GM12891 (cell line): Measurements from ENCODE around the gene CHURC1.
"Not testable (repeated sequence)": the region's sequence is repeated elsewhere in the genome, so short reads cannot be mapped to it uniquely, and the experiment has no call there.

Experiments
- DNase-seq: peaks from one replicate; pipeline ENCODE4 v3.0.0; 2011; ENCODE audit warnings: low spot score; ENCODE audit not compliant: insufficient read length
- FAIRE-seq: peaks from 2 replicates; lab custom pipeline; 2011; peaks lifted over from hg19 to GRCh38; lab: Jason Lieb, UNC
- PAX5 ChIP-seq: IDR thresholded peaks from 2 replicates; pipeline ENCODE4 v1.6.1; 2011; ENCODE audit warnings: low read length, moderate library complexity, mild to moderate bottlenecking; ENCODE audit not compliant: insufficient read depth, severe bottlenecking
- POLR2A ChIP-seq: IDR thresholded peaks from 2 replicates; pipeline ENCODE4 v1.6.1; 2011; ENCODE audit warnings: low read depth, low read length, control low read depth
- POLR2AphosphoS5 ChIP-seq: IDR thresholded peaks from 2 replicates; pipeline ENCODE4 v1.6.1; 2011; ENCODE audit warnings: low read depth, low read length, control low read depth
- POU2F2 ChIP-seq: IDR thresholded peaks from 2 replicates; pipeline ENCODE4 v1.6.1; 2011; ENCODE audit warnings: low read depth, mild to moderate bottlenecking, control low read depth, low read length, moderate library complexity
- SPI1 ChIP-seq: IDR thresholded peaks from 2 replicates; pipeline ENCODE4 v1.6.1; 2011; ENCODE audit warnings: low read depth, low read length, control low read depth
- TAF1 ChIP-seq: IDR thresholded peaks from 2 replicates; pipeline ENCODE4 v1.6.1; 2011; ENCODE audit warnings: low read depth, low read length, control low read depth

CHURC1 gene

DNA sequence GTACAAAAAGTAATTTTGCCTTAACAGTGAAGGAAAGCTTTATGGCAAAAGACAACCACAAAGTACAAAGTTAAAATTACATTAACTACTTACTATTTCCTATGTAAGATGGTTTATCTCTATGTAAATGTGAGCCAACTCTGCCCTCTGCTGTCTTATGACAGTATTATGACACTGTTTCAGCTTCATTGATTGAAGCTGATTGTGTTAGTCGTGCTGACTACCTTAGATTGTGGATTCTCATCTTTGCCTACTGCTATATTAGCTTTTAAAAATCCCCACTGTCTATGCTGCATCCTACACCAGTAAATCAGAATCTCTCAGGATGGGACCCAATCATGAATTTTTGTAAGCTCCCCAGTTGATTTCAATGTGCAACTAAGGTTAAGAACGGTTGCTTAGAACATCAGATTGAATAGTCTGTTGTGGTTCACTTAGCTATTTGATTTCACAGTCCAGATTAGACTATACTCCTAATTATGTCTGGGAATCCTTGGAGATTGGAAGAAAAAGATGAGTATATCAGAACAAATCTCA is 22.3 kb upstream of the CHURC1 start:
- TF ChIP-seq SPI1 (no peak), PAX5 (no peak), POLR2AphosphoS5 (no peak), TAF1 (no peak), POU2F2 (no peak), POLR2A (no peak)
- DNase-seq (no peak), FAIRE-seq (peak; percentile 96)

DNA sequence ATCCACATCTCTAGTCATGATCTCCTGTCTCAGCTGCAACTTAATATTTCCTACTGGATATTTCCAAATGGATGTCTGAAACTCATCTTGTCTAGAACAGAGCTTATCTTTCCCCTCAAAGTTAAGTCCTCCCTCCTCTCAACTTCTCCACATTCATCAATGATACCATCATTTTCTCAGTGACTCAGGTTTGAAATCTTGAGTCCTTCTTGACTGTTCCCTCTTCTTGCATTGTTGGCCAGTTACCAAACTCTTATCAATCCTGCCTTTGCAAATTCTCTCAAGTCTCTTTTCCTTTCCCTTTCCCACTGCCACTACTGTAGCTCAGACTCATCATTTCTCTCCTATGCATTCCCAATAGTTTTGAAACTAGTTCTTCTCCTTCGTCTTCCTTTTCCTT is 14.3 kb upstream of the CHURC1 start:
- FAIRE-seq = no peak
- no peak for DNase-seq
- TF ChIP-seq POLR2A = no peak
- TF ChIP-seq SPI1 = no peak
- TF ChIP-seq PAX5 = no peak
- no peak for TF ChIP-seq POU2F2
- no peak for TF ChIP-seq TAF1
- no peak for TF ChIP-seq POLR2AphosphoS5

DNA sequence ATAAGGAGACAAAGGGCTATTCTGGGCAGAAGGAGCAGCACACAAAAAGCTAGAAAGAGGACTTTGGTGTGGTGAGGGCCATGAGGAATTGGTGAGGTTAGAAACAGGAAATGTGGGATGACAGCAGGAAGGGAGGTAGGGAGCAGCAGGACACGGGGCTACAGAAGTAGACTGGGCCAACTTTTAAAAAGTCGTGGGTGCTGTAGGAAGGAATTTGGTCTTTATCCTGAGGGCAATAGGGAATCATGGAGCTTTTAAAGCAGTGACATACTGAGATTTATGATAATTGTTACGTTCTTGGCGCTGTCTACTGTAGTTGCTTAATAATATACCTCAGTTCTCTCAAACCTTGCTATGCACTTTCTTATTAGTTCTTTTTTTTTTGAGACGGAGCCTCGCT is 8.2 kb upstream of the CHURC1 start:
- TF ChIP-seq POLR2AphosphoS5 (no peak), SPI1 (no peak), POLR2A (no peak), TAF1 (no peak), POU2F2 (no peak), PAX5 (no peak)
- FAIRE-seq (no peak), DNase-seq (no peak)

DNA sequence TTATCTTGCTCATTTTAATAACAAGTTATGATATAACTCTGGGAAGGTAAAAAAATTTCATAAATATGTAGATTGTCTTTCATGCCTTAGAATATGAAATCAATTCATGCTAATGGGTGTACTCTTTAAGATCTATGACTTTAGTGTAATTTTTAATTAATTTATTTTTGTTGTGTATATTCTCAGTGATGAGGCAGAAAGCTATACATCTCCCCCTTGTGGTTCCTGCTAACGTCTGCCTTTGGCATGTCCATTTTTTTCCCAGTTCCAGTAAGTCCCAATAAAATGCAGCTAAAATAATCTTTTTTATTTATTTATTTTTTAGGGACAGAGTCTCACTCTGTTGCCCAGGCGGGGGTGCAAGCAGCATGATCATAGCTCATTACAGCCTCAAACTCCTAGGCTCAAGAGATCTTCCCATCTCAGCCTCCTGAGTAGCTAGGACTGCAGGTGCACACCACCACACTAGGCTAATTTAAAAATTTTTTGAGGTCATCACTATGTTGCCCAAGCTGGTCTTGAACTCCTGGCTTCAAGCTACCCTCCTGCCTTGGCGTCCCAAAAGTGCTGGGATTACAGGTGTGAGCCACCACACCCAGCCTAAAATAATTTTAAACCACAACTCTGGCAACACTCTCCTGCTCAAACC is 3.3 kb upstream of the CHURC1 start:
- FAIRE-seq = no peak
- TF ChIP-seq PAX5 (no peak), POLR2AphosphoS5 (no peak), POU2F2 (no peak), SPI1 (no peak), POLR2A (no peak)
- no peak for DNase-seq

DNA sequence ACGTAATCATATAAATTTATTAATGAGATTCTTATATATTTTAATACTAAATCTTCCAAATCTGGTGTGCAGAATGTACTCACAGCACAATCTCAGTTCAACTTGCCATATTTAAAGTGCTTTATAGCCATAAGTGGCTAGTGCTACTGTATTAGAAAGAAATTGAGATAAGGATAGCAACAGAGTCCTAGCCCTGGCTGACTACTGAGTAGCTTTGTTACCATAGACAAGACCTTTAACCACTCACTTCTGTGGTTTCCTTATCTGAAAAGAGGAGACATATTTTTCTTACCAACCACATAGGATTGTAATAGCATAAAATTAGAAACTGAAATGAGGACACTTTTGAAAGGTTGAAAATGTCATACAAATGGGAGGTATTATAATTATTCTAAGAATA is 2.0 kb upstream of the CHURC1 start:
- no peak for FAIRE-seq
- no peak for TF ChIP-seq SPI1
- no peak for TF ChIP-seq POU2F2
- no peak for TF ChIP-seq PAX5
- no peak for TF ChIP-seq TAF1
- TF ChIP-seq POLR2A = no peak
- no peak for TF ChIP-seq POLR2AphosphoS5
- no peak for DNase-seq

DNA sequence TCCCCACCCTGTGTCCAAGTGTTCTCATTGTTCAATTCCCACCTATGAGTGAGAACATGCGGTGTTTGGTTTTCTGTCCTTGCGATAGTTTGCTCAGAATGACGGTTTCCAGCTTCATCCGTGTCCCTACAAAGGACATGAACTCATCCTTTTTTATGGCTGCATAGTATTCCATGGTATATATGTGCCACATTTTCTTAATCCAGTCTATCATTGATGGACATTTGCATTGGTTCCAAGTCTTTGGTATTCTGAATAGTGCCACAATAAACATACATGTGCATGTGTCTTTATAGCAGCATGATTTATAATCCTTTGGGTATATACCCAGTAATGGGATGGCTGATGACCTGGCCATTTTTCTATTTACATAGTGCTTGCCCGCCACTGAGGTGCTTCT is 778 bp upstream of the CHURC1 start:
- not testable (repeated sequence) for DNase-seq

DNA sequence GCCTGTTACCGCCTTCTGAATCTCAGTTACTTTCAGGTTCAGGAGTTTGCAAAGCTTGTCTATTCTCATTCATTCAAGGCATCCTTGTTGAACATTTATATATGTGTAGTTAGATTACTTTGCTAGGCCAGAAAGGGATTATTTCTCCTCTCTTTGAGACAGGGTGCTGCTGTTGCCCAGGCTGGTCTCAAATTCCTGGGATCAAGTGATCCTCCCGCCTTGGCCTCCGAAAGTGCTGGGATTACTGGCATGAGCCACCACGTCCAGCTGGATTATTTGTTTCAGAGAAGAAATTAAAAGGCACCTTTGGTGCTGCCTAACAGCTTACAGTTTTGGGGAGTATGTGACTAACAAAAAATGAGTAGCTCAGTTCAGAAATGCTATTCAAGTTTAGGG is 772 bp downstream of the CHURC1 start:
- DNase-seq (no peak), FAIRE-seq (no peak)
- no peak for TF ChIP-seq POU2F2
- TF ChIP-seq SPI1 = no peak
- TF ChIP-seq POLR2A = no peak
- no peak for TF ChIP-seq POLR2AphosphoS5
- TF ChIP-seq TAF1 = no peak
- TF ChIP-seq PAX5 = no peak

More for the DNA sequence above, 778 bp upstream of the CHURC1 start:
- FAIRE-seq = not testable (repeated sequence)

DNA sequence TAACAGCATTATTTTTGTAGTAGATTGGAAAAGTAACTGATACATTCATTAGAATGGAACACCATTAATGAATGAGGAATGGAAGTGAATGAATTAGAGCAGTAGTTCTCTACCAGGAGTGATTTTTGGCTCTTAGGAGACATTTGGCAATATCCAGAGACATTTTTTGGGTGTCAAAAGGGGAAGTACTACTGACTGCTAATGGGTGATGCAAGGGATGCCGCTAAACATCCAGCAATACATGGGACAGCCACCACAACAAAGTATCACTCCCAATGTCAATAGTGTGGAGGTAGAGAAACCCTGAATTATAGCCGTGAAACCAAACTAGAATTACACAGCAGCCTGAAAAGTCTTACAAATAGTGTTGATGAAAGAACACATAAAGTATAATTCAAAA is 1.5 kb downstream of the CHURC1 start:
- DNase-seq (no peak), FAIRE-seq (peak; percentile 45)
- TF ChIP-seq POLR2A = no peak
- TF ChIP-seq SPI1 = 0 out of 2 replicates have a peak, but pooled peaks have one; percentile 19

DNA sequence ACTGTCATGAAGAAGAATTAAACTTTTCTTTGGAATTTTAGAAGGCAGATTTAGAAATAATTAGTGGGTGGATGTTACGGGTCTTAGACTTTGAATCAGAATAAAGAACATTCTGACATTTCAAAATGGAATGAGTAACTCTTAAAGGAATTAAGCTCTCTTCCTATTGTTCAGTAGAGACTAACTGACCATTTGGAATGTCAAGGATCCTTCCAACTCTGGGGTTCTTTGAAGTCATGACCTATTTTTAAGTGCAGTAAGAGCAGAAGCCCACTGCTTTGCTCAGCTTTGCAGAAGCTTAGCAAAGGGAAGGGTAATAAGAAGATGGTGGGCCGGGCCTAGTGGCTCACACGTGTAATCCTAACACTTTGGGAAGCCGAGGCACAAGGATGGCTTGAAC is 4.0 kb downstream of the CHURC1 start:
- TF ChIP-seq PAX5 (no peak), POU2F2 (no peak), TAF1 (no peak), POLR2AphosphoS5 (no peak), SPI1 (no peak), POLR2A (no peak)
- DNase-seq (no peak), FAIRE-seq (no peak)

DNA sequence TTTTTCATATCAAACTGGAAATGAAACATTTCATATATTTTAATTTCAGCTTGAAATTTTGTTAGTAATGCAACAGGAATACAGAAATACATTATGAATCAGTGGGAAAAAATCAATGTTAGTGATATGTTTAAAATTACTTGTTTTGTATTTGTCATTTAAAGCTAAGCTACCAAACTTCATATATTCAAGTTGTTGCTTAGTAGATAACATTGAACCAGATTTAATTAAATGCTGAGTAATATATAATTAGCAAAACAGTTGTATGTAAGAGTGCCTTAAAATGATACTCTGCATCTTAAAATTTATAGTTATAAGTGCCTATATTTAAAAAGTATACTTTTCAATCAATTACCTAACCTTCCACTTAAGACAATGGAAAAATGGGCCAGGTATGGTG is 5.0 kb downstream of the CHURC1 start:
- DNase-seq (no peak), FAIRE-seq (no peak)
- no peak for TF ChIP-seq POLR2A
- TF ChIP-seq POU2F2 = no peak
- no peak for TF ChIP-seq SPI1

DNA sequence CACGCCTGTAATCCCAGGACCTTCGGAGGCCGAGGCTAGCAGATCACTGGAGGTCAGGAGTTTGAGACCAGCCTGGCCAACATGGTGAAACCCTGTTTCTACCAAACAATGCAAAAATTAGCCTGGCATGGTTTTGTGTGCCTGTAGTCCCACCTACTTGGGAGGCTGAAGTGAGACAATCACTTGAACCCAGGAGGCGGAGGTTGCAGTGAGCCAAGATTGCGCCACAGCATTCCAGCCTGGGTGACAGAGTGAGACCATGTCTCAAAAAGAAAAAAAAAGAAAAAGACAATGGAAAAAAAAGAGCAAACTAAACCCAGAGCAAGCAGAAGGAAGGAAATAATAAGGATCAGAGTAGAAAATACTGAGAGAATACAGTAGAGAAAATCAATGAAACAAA is 5.4 kb downstream of the CHURC1 start:
- no peak for FAIRE-seq
- no peak for DNase-seq
- TF ChIP-seq POLR2AphosphoS5 = no peak
- TF ChIP-seq POLR2A = no peak
- TF ChIP-seq SPI1 = no peak
- TF ChIP-seq PAX5 = no peak
- no peak for TF ChIP-seq TAF1
- no peak for TF ChIP-seq POU2F2

DNA sequence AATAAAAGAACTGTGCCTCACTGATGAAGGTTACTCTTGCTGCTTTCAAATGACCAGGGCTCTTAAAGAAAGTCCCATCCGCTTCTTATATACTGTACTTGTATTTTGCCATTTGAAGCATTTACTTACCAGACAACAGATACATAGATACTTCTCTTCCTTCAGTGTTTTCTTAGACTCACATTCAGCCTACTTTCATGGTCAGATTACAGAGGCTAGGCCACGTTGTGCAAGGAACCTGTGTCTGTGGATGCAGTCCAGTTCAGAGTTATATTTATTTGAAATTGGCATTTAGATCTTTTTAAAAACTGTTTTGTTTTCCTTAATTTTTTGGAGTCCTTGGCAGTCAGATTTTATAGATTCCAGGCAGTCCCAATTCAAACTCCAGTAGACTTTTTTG is 6.2 kb downstream of the CHURC1 start:
- TF ChIP-seq TAF1 = no peak
- no peak for TF ChIP-seq PAX5
- no peak for TF ChIP-seq POU2F2
- TF ChIP-seq POLR2AphosphoS5 = no peak
- TF ChIP-seq POLR2A = no peak
- TF ChIP-seq SPI1 = no peak
- no peak for FAIRE-seq
- DNase-seq = no peak
